Cardiac septum (tissue), 1 donor: ENCODE measurements around the gene SGK2. TPM values are rescaled to one million over a fixed set of nuclear protein-coding genes. Genes with fewer than 3 reads are reported as not detected.

Experiments
- DNase-seq: peaks from one replicate; pipeline ENCODE4 v3.0.0-alpha.2; 2020; ENCODE audit warnings: low spot score
- intact Hi-C: fragments of 100-400 bp; cut with DNase I; formaldehyde crosslinking; loops from one replicate; pipeline ENCODE4 v1.14.0; 2022
- total RNA-seq: library from RNA; stranded (reverse); fragmentation: NEBNext Ultra II Directional; extraction: Animal tissue kit (Norgen Biotek cat#: 25700); gene quantifications from one replicate; pipeline ENCODE4 v1.2.1, GENCODE V29; 2021
- donor health status: DM: no; HTN: no; CAD: no.

Gene SGK2
- total RNA-seq, 1 donor from 2014 or later, result 0.70 TPM

- no peak for DNase-seq
- intact Hi-C loops, result loop anchor here (5.0 kb wide), 2 partner anchors 57 to 157 kb away; partner anchors contain the start of gene IFT52
Measured at GRCh38 chr20:43535370-43536004, 23.3 kb upstream of the SGK2 start.

- no peak for DNase-seq
- intact Hi-C loops, result loop anchor here (5.0 kb wide), 2 partner anchors 56 to 156 kb away; partner anchors contain the start of gene IFT52
Measured at GRCh38 chr20:43536041-43536816, 22.6 kb upstream of the SGK2 start.

DNA sequence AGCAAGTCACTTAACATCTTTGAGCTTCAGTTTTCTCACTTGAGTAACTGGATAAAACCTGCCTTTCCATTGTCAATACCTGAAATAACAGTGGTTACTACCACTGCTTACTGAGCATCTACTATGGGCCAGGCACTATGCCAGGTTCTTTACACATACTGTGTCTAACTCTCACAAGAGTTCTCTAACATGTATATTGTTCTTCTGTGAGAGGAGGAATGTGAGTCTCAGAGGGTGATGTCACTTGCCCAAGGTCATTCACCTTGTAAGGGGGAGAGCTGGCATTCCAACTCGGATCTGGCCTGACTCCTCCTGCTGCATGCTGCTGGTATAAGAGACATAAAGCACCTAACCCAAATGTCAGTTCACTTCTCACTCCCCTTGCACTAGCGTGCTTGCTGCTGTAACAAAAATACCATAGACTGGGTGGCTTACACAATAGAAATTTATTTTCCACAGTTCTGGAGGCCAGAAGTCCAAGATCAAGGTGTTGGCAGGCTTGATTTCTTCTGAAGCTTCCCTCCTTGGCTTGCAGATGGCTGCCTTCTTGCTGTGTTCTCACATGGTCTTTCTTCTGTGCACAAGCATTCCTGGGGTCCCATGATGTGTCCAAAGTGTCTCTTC is 21.9 kb upstream of the SGK2 start:
- no peak for DNase-seq
- intact Hi-C loops, result loop anchor here (5.0 kb wide), 2 partner anchors 55 to 155 kb away; partner anchors contain the start of gene IFT52

- intact Hi-C loops, result loop anchor here (2.0 to 5.0 kb wide), 3 partner anchors 54 to 543 kb away; partner anchors contain the start of gene IFT52
- peak; percentile 72 for DNase-seq
Measured at GRCh38 chr20:43537921-43538877, 20.6 kb upstream of the SGK2 start.

DNA sequence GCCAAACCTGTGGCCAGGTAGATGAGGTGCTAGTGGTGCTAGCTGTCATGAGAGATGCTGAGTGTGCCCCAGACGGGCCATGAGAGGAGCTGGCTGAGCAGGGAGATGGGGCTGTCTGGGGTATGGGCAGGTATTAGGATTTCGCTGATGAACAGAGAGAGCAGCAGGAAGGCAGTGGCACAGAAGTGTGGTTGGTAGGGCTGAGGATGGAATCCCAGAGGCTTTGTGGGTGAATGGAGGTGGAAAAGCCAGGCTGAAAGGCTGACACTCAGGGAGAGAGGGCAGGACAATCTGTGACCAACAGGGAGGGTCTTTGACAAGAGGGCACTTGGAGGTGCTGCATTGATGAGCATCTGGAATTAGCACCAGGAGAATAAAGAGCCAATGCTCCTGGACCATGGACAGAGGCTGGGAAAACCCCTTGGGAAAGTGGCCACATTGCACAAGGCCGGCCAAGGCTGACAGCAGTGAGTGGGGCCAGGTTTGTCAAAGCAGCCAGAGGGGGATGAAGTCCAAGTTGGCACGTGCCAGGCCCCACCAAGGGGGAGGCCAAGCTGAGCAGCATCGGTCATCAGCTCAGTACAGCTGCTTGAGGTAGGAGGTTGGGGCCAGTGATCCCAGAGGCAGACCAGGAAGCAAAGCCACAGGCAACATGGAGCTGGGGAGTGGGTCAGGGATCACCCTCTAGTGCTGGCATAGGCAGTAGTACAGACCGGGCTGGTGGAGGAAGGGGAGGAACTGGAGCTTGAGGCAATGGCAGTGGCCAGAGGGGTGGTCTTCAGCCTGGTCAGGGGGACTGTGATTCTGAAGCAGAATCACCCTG is 19.7 kb upstream of the SGK2 start:
- intact Hi-C loops, result loop anchor here (2.0 to 5.0 kb wide), 3 partner anchors 53 to 542 kb away; partner anchors contain the start of gene IFT52

DNA sequence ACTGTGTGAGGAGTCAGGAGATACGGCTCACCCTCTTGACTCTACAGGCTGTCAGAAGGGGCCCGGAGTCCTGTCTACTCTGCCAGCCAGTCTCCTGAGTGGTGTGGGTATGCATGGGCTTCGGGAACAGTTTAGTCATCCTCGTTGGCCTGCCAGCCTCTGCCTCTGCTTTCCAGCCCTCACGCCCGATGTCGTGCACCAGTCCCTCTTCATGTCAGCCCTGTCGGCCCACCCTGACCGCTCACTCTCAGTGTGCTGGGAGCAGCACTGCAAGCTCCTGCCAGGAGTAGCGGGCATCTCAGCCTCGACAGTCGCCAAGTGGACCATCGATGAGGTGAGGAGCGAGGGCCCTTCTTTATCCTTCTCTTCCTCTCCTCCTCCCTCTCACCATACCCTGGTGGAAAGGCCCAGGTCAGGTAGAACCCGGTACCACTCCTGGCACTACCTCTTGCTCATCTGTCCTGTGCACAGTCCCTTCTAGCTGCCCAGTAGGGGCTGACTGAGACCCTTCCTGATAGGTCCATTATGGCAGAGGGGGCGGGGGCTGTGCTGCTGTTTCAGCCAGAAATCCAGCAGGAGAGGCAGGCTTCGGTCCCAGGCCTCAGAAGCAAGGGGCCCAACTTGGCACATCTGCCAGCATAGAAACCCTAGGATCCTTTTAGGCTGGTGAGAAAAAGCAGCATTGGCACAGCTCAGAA is 18.7 kb upstream of the SGK2 start:
- DNase-seq, result peak; percentile 54
- intact Hi-C loops, result loop anchor here (2.0 to 5.0 kb wide), 3 partner anchors 52 to 541 kb away; partner anchors contain the start of gene IFT52

More for the DNA sequence above, 19.7 kb upstream of the SGK2 start:
- DNase-seq, result peak; percentile 50

DNA sequence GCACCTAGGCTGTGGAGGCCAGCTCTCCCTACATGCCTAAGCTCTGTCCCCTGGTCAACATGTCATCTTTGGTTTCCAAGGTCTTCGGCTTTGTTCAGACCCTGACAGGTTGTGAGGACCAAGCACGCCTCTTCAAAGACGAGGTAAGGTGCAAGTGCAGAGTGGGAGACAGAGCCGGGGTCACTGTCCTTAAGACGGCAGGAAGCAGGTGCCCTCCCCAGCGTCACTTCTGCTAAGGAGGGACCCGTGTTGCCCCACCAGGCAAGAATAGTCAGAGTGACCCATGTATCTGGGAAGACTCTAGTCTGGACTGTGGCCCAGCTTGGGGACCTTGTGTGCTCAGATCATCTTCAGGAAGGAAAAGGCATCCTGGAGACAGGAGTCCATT is 18.2 kb upstream of the SGK2 start:
- DNase-seq, result peak; percentile 46
- intact Hi-C loops, result no loop called here

- DNase-seq, result no peak
- intact Hi-C loops, result no loop called here
Measured at GRCh38 chr20:43541214-43541613, 17.6 kb upstream of the SGK2 start.

GRCh38 chr20:43542161-43542560 is 16.7 kb upstream of the SGK2 start:
- intact Hi-C loops, result no loop called here
- peak; percentile 22 for DNase-seq

DNA sequence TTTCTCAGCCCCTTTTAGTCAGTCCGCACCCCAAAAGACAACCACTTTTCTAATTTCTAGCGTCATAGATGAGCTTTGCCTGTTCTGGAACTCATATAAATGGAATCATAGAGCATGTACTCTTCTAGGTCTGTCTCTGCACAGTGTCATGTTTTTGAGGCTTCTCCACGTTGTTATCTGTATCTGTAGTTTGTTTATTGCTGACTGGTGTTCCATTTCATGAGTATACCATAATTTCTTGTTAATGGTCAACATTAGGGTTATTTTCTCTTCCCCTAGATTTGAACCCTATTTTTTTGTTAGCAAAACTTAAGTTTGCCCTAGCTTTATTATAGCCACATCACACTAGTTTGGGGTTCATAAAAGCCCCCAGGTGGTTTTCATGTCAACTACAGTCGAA is 16.2 kb upstream of the SGK2 start:
- DNase-seq, result no peak
- intact Hi-C loops, result no loop called here

- intact Hi-C loops, result no loop called here
- DNase-seq, result peak; percentile 46
Measured at GRCh38 chr20:43543138-43543537, 15.7 kb upstream of the SGK2 start.

DNA sequence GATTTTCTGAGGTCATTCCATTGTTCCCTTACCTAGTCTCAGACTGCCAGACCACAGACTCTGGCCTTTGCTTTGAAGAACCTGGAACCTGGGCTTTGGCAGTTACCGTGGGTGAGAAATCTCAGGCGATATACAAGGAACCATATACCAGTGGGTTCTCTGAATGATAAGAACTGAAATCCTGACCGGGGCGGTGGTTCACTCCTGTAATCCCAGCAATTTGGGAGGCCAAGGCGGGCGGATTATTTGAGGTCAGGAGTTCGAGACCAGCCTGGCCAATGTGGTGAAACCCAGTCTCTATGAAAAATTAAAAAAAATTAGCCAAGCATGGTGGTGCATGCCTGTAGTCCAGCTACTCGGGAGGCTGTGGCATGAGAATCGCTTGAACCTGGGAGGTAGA is 14.3 kb upstream of the SGK2 start:
- intact Hi-C loops, result no loop called here
- peak; percentile 38 for DNase-seq

GRCh38 chr20:43545837-43546578 is 12.8 kb upstream of the SGK2 start:
- DNase-seq, result peak; percentile 46
- intact Hi-C loops, result no loop called here

GRCh38 chr20:43548273-43548880 is 10.4 kb upstream of the SGK2 start:
- intact Hi-C loops, result no loop called here
- DNase-seq, result peak; percentile 36

DNA sequence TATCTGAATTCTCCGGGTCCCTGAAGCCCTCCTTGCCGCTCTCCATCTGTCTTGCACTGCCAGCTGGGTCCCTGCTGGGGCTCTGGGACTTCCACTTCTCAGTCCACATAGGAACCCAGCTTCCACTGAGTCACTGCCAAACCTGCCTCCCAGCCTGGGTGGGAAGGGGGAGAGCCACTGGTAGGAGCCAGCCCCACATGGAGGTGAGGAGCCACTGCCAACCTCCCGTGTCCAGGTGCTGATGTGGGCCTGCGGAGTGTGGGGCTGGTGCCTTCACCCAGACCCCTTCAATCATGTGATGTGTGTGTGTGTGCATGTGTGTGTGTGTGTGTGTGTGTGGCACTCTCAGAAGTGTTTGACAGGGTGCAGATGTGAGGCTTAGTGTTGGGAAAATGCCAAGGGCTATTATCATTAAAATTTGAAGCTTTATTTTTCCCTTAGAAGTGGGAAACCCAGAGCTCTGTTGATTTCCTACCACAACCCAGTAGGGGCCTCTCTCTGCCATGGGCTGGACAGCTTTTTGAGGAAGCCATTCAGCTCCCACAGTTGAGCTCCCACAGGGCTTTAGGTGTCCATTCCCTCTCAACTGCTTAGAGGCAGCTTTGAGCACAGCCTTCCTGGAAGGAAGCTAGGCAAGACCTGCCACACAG is 9.3 kb upstream of the SGK2 start:
- DNase-seq, result no peak
- intact Hi-C loops, result no loop called here

- no peak for DNase-seq
- intact Hi-C loops, result no loop called here
Measured at GRCh38 chr20:43550456-43550855, 8.4 kb upstream of the SGK2 start.
